ENCODE measurements around the gene PRKCH.
"Not testable (repeated sequence)": the region's sequence is repeated elsewhere in the genome, so short reads cannot be mapped to it uniquely, and the experiment has no call there.

PRKCH gene

GRCh38 chr14:61521773-61522172 is 200.4 kb downstream of the PRKCH start:
- Mint-ChIP-seq H3K9me3 (no peaks in the 10 kb centered on the region), H3K4me3 (no peak overlapping the region), H3K4me1 (ENCODE audit: low read depth) (peaks cover 74% of the 10 kb centered on the region), H3K27me3 (ENCODE audit: low read depth) (no peaks in the 10 kb centered on the region), H3K27ac (no peak overlapping the region), H3K36me3 (ENCODE audit: low read depth) (peaks cover 35% of the 10 kb centered on the region)

- no peak overlapping the region for H3K4me3 Mint-ChIP-seq
- H3K4me1 Mint-ChIP-seq (ENCODE audit: low read depth) = peaks cover 76% of the 10 kb centered on the region
- no peaks in the 10 kb centered on the region for H3K27me3 Mint-ChIP-seq (ENCODE audit: low read depth)
- no peak overlapping the region for H3K27ac Mint-ChIP-seq
- H3K36me3 Mint-ChIP-seq (ENCODE audit: low read depth) = peaks cover 41% of the 10 kb centered on the region
- H3K9me3 Mint-ChIP-seq = peaks cover 3% of the 10 kb centered on the region
Measured at GRCh38 chr14:61523751-61524150, 202.4 kb downstream of the PRKCH start.

GRCh38 chr14:61524211-61524806 is 202.9 kb downstream of the PRKCH start:
- Mint-ChIP-seq H3K27ac (peak overlapping the region; percentile 85), H3K4me1 (ENCODE audit: low read depth) (peaks cover 75% of the 10 kb centered on the region), H3K9me3 (peaks cover 5% of the 10 kb centered on the region), H3K36me3 (ENCODE audit: low read depth) (peaks cover 46% of the 10 kb centered on the region), H3K27me3 (ENCODE audit: low read depth) (no peaks in the 10 kb centered on the region), H3K4me3 (peak overlapping the region; percentile 60)

GRCh38 chr14:61524936-61525292 is 203.5 kb downstream of the PRKCH start:
- Mint-ChIP-seq H3K4me1 (ENCODE audit: low read depth) (peaks cover 74% of the 10 kb centered on the region), H3K27me3 (ENCODE audit: low read depth) (no peaks in the 10 kb centered on the region), H3K9me3 (peaks cover 5% of the 10 kb centered on the region), H3K27ac (peak overlapping the region; percentile 85), H3K4me3 (peak overlapping the region; percentile 60), H3K36me3 (ENCODE audit: low read depth) (peaks cover 48% of the 10 kb centered on the region)

- Mint-ChIP-seq H3K4me1 (ENCODE audit: low read depth) (peaks cover 77% of the 10 kb centered on the region), H3K4me3 (peak overlapping the region; percentile 60), H3K27me3 (ENCODE audit: low read depth) (no peaks in the 10 kb centered on the region), H3K9me3 (peaks cover 5% of the 10 kb centered on the region), H3K27ac (peak overlapping the region; percentile 85), H3K36me3 (ENCODE audit: low read depth) (peaks cover 50% of the 10 kb centered on the region)
Measured at GRCh38 chr14:61525293-61526011, 204.1 kb downstream of the PRKCH start.

- no peaks in the 10 kb centered on the region for H3K27me3 Mint-ChIP-seq (ENCODE audit: low read depth)
- peaks cover 83% of the 10 kb centered on the region for H3K4me1 Mint-ChIP-seq (ENCODE audit: low read depth)
- H3K9me3 Mint-ChIP-seq = peaks cover 5% of the 10 kb centered on the region
- peak overlapping the region; percentile 60 for H3K4me3 Mint-ChIP-seq
- peaks cover 57% of the 10 kb centered on the region for H3K36me3 Mint-ChIP-seq (ENCODE audit: low read depth)
- peak overlapping the region; percentile 61 for H3K27ac Mint-ChIP-seq
Measured at GRCh38 chr14:61526405-61527312, 205.3 kb downstream of the PRKCH start.

- H3K4me1 Mint-ChIP-seq (ENCODE audit: low read depth) = peaks cover 74% of the 10 kb centered on the region
- H3K27me3 Mint-ChIP-seq (ENCODE audit: low read depth) = no peaks in the 10 kb centered on the region
- H3K36me3 Mint-ChIP-seq (ENCODE audit: low read depth) = peaks cover 48% of the 10 kb centered on the region
- no peak overlapping the region for H3K4me3 Mint-ChIP-seq
- H3K27ac Mint-ChIP-seq = peak overlapping the region; percentile 61
- peaks cover 5% of the 10 kb centered on the region for H3K9me3 Mint-ChIP-seq
Measured at GRCh38 chr14:61527325-61528100, 206.1 kb downstream of the PRKCH start.

- Mint-ChIP-seq H3K36me3 (ENCODE audit: low read depth) (peaks cover 45% of the 10 kb centered on the region), H3K4me3 (peak overlapping the region; percentile 43), H3K27me3 (ENCODE audit: low read depth) (no peaks in the 10 kb centered on the region), H3K9me3 (peaks cover 5% of the 10 kb centered on the region), H3K27ac (peak overlapping the region; percentile 78), H3K4me1 (ENCODE audit: low read depth) (peaks cover 72% of the 10 kb centered on the region)
Measured at GRCh38 chr14:61528591-61529021, 207.2 kb downstream of the PRKCH start.

GRCh38 chr14:61529360-61529759 is 208.0 kb downstream of the PRKCH start:
- H3K4me1 Mint-ChIP-seq (ENCODE audit: low read depth) = peaks cover 73% of the 10 kb centered on the region
- H3K4me3 Mint-ChIP-seq; H3K9me3 Mint-ChIP-seq; H3K27ac Mint-ChIP-seq; H3K27me3 Mint-ChIP-seq (ENCODE audit: low read depth): not testable (repeated sequence)
- H3K36me3 Mint-ChIP-seq (ENCODE audit: low read depth) = peaks cover 49% of the 10 kb centered on the region

- Mint-ChIP-seq H3K9me3 (peaks cover 5% of the 10 kb centered on the region), H3K27ac (no peak overlapping the region), H3K36me3 (ENCODE audit: low read depth) (peaks cover 54% of the 10 kb centered on the region), H3K4me1 (ENCODE audit: low read depth) (peaks cover 66% of the 10 kb centered on the region), H3K4me3 (no peak overlapping the region), H3K27me3 (ENCODE audit: low read depth) (no peaks in the 10 kb centered on the region)
Measured at GRCh38 chr14:61530296-61530695, 208.9 kb downstream of the PRKCH start.

- Mint-ChIP-seq H3K36me3 (ENCODE audit: low read depth) (peaks cover 57% of the 10 kb centered on the region), H3K9me3 (peaks cover 5% of the 10 kb centered on the region), H3K27ac (peak overlapping the region; percentile 0), H3K4me3 (no peak overlapping the region), H3K4me1 (ENCODE audit: low read depth) (peaks cover 65% of the 10 kb centered on the region), H3K27me3 (ENCODE audit: low read depth) (no peaks in the 10 kb centered on the region)
Measured at GRCh38 chr14:61530896-61531295, 209.5 kb downstream of the PRKCH start.

GRCh38 chr14:61531465-61532122 is 210.2 kb downstream of the PRKCH start:
- Mint-ChIP-seq H3K27ac (no peak overlapping the region), H3K36me3 (ENCODE audit: low read depth) (peaks cover 63% of the 10 kb centered on the region), H3K4me3 (no peak overlapping the region), H3K9me3 (peaks cover 5% of the 10 kb centered on the region), H3K4me1 (ENCODE audit: low read depth) (peaks cover 64% of the 10 kb centered on the region), H3K27me3 (ENCODE audit: low read depth) (no peaks in the 10 kb centered on the region)

- Mint-ChIP-seq H3K4me1 (ENCODE audit: low read depth) (peaks cover 64% of the 10 kb centered on the region), H3K4me3 (no peak overlapping the region), H3K36me3 (ENCODE audit: low read depth) (peaks cover 66% of the 10 kb centered on the region), H3K27ac (no peak overlapping the region), H3K9me3 (peaks cover 5% of the 10 kb centered on the region), H3K27me3 (ENCODE audit: low read depth) (no peaks in the 10 kb centered on the region)
Measured at GRCh38 chr14:61532123-61532505, 210.7 kb downstream of the PRKCH start.

- H3K4me3 Mint-ChIP-seq = no peak overlapping the region
- peaks cover 5% of the 10 kb centered on the region for H3K9me3 Mint-ChIP-seq
- peaks cover 63% of the 10 kb centered on the region for H3K4me1 Mint-ChIP-seq (ENCODE audit: low read depth)
- peaks cover 69% of the 10 kb centered on the region for H3K36me3 Mint-ChIP-seq (ENCODE audit: low read depth)
- no peak overlapping the region for H3K27ac Mint-ChIP-seq
- no peaks in the 10 kb centered on the region for H3K27me3 Mint-ChIP-seq (ENCODE audit: low read depth)
Measured at GRCh38 chr14:61532763-61533162, 211.4 kb downstream of the PRKCH start.
